GM21381 (cell line): Measurements from ENCODE around the gene MSH3.
"Not testable (repeated sequence)": the region's sequence is repeated elsewhere in the genome, so short reads cannot be mapped to it uniquely, and the experiment has no call there.

Experiments
- ATAC-seq: cut with Tn5 transposase; IDR thresholded peaks from one replicate; pipeline ENCODE4 v1.9.1; 2021; ENCODE audit warnings: mild to moderate bottlenecking, moderate library complexity; ENCODE audit not compliant: unreplicated experiment

MSH3 gene

DNA sequence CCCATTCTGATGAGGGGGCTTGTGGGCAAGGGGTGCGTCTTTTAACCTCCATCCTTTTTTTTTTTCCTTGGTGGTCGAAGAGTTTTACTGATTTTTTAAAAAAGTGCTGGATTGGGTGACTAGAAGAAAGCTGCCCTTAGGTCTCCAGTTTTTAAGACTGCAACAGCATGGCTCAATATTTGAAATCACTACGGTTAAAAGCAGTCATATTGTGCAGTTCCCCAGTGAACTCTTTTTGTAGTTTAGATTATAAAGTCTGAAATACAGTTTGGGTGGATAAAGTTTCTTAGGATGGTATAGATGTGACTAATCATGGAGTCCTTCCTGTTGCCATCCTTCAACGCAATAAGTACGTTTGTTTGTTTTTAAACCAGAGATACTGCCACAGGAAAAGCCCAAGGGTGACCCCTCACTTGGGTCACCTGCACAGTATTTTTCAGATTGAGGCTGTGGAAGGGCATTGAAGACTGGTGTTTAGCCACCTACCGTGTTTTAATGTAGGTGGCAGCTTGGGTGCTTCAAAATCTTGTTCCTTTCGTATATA lies 851 bp downstream of the MSH3 start:
- ATAC-seq: no peak

DNA sequence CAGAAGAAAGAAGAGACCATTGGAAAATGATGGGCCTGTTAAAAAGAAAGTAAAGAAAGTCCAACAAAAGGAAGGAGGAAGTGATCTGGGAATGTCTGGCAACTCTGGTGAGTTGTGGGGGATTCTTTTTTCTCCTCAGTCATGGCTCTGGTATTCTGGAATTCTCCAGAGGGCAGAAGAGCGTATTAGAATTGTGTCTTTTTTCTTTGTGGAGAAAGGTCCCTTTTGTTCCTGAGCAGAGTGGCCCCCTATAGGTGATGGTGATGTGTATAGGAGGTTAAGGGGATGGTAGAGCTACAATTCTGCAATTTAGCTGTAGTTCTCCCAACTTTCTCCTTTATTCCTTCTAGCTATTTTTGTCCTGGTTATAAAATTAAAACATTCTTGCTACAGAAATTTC lies 2.0 kb downstream of the MSH3 start:
- no peak for ATAC-seq

DNA sequence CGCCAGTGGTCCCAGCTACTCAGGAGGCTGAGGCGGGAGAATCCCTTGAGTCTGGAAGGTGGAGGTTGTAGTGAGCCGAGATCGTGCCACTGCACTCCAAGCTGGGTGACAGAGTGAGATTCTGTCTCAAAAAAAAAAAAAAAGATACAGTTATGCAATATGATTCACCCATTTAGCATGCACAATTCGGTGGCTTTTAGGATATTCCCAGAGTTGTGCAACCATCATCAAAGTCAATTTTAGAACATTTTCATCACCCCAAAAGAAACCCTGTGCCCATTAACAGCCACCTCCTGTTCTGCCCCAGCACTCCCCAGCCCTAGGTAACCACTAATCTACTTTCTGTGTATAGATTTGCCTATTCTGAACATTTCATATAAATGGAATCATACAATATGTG lies 4.7 kb downstream of the MSH3 start:
- no peak for ATAC-seq

DNA sequence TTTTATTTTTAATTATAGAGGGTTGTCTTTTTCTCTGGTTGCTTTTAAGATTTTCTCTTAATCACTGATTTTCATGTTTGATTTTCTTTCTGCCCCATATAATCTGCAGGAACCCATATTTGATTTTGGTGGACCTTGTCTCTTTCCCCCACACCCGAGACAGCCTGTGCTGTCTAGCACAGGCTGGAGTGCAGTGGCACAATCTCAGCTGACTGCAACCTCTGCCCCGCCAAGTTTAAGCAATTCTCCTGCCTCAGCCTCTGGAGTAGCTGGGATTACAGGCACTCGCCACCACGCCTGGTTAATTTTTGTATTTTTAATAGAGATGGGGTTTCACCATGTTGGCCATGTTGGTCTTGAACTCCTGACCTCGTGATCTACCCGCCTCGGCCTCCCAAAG lies 6.2 kb downstream of the MSH3 start:
- ATAC-seq: not testable (repeated sequence)

DNA sequence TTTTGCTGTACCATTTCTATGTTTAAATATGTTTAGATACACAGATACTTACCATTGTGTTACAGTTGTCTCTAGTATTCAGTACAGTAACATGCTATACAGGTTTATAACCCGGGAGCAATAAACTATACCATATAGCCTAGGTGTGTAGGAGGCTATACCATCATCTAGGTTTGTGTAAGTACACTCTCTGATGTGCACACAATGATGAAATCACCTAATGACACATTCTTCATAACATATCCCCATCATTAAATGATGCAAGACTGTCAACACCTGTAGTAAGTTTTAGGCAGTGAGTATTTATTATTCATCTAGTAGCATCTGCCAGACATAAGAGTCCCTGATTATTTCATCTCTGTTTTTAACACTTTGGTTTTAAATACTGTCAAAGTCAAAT lies 7.7 kb downstream of the MSH3 start:
- no peak for ATAC-seq

DNA sequence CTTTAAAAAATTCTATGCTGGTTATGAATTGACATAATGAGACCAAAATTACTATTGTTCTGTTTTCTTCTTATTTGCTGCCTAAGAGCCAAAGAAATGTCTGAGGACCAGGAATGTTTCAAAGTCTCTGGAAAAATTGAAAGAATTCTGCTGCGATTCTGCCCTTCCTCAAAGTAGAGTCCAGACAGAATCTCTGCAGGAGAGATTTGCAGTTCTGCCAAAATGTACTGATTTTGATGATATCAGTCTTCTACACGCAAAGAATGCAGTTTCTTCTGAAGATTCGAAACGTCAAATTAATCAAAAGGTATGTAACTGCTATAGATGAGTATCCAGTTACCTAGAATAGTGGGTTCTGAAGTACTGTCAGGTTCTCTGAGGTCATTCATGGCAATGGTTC lies 10.6 kb downstream of the MSH3 start:
- ATAC-seq: no peak

DNA sequence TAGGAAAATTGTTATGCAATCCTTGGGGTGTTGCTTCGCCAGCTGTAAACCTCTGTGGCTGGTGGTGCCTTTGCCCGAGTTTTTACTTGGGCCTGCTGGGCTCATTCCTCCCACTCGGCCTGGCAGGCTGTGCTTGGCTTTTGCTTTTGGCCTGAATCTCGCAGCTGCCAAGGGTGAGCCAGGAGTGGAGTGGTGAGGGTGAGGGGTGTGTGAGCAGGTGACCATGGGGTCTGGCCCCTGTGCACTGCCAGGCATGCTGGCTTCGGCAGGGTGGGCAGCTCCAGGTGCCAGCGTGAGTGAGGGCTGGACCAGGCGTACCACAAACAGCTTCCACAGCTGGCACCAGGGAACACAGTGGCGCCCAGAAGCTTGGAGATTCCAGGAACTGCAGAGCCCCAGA lies 12.9 kb downstream of the MSH3 start:
- no peak for ATAC-seq

DNA sequence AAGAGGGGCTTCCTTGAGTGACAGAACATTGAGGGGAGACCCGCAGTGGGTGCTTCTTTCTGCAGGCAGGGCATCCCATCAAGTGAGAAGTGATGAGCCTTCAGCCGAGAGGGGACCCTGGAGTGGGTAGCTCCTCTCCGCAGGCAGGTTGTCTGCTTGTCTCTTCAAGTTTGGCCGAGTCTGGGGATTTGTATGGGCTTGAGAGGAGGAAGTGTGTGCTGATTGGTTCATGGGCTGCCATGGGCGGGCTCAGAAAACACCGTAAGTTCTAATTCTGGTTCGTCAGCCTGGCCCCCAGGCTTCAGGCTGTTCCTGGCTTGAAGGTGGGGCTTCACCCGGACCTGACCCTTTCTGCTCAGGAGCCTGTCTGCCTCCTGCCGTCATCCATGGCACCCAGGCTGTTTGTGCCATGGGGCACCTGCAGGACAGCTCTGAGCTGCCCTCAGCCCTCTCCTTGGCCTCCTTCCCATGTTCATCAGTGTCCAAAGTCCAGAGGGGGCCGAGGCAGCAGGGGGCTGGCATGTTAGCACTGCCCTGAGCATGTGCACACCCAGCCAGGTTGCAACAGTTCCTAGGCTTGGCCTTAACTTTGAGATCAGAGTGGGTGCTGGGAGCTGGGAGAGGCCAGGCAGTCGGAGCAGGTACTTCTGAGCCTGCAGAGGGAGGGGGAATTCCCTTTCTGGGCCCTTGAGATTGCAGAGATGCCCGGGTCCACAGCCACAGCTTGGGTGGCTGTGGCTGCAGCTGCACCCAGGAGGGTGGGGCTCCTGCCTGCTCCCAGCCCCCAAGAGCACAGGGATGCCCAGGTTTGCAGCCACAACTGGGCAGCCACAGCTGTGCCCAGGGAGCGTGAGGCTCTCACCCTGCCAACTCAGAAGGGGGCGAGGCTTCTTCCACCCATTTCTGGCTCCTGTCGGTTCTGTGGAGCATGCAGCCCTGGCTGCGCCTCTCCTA lies 13.8 kb downstream of the MSH3 start:
- ATAC-seq: no peak

DNA sequence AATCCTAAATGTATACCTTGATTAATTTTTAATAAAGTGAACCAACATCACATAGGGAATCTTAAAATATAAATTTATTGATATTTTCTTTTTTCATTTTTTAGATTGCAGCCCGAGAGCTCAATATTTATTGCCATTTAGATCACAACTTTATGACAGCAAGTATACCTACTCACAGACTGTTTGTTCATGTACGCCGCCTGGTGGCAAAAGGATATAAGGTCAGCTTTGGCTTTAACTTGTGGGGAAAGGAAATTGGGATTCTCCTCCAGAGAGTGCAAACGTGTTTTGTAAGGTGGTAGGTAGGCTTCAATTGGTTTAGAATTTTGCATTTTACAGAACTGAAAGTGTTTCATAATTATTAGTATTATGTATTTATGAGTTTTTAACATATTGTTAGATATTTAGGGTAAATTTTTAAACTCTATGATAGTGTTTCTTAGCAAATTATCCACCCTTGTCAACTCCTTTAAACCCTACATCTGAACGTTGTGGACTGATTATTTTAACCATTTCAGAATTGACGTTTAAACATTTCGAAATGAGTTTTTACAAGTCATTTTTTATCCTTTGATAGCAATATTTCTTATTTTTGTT lies 17.8 kb downstream of the MSH3 start:
- ATAC-seq: no peak

DNA sequence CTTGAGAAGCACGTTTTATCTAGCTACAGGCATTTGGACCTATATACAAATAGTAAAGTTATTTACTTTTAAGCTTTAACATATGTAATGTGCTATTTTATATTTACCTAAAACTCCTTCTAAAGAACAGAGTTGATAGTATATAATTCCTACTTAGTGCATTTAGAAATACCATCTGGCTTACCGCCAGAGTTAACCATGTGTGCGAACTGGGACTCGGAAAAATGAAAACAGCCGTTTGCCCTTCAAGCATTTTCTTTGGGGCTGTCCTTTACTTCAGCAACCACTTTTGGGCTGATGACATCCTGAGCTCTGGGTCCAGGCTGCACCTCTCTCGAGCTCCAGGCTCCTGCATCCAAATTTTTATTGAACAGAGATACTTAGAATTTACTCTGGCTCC lies 22.3 kb downstream of the MSH3 start:
- no peak for ATAC-seq

DNA sequence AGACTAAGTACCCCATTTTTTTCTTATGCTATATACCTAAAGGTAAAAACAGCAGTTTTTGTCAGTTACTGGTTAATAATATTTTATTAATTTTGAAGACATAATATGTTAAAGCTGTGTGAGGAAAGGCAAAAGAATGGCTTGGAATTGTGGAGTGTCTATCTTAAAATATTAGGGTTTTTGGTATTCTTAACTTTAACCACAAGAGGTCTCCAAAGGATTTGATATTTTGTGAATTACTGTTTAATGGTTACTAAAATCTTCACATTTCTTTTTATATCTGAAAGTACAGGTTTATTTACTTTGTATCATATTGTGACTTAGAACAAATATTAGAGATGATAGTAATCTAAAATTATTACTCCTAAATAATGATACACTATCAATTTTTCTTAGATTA lies 32.3 kb downstream of the MSH3 start:
- ATAC-seq: no peak

DNA sequence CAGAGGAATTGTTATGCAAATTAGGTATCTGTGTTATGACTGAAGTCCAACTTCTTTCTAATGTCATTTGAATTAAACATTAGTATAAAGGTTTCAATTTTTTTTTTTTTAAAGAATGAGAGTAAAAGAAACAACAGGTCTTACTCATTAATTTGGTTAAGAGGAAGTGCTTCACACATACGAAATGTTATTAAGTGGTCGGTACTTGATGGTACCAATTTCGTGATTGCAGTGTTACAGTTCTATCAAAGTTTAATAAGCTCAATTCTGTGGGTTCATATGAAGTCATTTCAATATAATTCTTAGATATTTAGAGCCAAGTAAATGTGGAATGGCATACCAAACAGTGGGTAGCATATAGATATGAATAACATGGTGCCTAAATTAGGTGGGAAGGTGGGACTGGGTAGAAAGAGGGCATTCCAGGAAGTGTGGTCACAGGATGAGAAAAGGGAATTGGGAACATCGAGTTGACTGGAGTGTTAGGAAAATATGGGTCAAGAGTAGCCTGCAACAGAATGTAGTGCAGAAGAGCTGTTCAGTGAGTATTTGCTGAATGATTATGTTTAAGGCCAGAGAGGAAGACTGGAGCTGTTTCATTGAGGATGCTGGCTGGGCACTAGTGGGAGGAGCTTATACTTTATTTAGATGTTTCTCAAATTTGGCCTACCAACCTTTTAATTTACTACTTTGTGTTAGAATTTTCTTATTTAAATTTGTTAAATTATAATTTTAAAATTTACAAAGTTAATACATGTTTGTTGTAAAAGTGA lies 34.4 kb downstream of the MSH3 start:
- ATAC-seq: no peak

DNA sequence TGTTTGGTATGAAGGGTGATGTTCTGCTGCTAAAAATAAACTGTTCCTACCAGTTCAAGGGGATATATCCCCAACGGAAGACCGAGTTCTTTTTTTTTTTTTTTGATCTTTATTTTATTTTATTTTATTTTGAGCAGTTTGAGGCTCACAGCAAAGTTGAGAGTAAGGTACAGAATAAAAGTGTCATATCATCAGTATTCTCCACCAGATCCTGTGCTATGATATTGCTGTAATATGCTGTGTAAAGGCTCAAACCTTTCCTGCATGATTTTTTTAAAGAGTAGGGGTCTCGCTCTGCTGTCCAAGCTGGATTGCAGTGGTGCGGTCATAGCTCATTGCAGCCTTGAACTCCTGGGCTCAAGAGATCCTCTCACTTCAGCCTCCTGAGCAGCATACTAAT lies 35.2 kb downstream of the MSH3 start:
- ATAC-seq: no peak

DNA sequence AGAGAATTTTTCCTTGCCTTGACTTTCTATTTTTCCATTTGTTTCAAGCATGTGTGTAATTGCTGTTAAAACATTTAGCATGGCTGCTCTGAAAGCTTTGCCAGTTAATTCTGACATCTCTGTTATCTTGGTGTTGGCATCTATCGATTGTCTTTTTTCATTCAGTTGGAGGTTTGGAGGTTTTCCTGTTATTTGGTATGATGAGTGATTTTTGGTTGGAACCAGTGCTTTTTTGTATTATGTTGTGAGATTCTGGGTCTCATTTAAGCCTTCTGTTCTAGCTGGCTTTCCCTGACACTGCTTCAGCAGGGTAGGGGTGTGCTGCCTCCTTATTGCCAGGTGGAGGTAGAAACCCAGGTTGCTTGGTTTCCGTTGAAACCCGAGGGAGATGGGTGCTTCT lies 41.2 kb downstream of the MSH3 start:
- no peak for ATAC-seq

DNA sequence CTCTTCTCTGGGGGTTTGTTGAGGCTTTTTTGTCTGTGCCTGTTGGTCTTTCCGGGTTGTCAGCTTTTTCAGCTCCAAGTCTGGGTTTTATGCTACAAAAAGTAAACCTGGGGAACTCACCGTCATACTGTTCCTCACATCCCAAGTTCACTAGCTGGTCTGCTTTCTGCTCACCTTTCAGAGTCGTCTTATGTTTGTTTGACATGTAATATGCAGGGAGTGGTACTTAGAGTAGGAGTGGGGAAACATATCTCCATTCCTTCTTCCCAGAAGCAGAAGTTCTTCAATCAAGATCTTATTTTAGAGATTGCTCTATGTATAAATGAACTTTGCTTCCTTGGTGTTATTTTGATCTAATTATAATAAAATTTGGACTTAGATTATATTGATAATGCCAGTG lies 42.0 kb downstream of the MSH3 start:
- no peak for ATAC-seq

DNA sequence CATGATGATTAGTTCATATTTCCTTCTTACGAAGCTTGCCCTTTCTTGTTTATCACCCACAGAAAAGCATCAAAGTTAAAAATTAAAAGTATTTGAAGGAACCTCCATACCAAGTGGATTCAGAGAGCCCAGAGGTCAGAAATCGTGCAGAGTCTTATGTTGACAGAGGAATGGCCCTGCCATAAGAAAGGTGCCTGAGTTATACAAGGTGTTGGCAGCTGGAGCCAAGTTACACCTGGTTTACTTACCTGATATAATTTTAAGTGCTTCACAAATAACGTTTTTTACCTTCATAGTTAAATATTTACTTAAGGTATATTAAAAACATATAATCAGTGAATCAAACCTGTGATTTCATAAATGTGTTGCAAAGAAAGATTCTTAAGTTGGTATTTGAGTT lies 42.6 kb downstream of the MSH3 start:
- ATAC-seq: no peak

DNA sequence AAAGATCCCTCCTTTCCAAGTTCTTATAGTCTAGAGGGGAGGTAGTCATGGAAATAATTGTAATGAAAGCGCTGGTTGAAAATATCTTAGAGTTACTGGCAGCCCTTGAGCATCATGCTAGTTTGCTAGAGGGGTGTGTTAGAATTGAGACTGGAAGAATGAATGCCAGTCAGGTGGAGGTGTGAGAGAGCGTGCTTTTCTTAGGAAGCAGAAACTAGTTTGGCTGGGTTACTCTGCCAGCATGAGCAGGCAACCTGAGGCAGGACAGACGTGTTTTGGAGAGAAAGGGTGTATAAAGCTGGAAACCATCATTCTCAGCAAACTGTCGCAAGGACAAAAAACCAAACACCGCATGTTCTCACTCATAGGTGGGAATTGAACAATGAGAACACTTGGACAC lies 43.9 kb downstream of the MSH3 start:
- no peak for ATAC-seq

DNA sequence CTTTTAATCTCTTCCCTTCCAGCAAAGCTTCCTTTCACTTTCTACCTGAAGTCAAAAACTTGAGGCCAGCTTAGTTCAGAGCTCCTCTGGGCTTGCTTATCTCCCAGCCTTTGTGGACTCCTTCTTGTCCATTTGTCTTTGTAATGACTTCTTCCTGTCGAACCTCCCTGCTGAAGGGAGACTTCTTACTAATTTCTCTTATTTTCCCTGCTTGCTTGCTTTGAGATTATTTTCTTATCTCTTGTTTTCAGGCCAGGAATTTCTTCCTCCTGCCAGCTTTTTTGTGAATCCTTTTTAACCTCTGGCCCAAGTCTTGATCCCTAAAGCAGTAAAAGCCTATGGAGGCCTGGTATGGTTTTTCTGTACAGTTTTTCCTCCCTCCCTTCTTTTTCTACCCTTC lies 47.1 kb downstream of the MSH3 start:
- no peak for ATAC-seq

DNA sequence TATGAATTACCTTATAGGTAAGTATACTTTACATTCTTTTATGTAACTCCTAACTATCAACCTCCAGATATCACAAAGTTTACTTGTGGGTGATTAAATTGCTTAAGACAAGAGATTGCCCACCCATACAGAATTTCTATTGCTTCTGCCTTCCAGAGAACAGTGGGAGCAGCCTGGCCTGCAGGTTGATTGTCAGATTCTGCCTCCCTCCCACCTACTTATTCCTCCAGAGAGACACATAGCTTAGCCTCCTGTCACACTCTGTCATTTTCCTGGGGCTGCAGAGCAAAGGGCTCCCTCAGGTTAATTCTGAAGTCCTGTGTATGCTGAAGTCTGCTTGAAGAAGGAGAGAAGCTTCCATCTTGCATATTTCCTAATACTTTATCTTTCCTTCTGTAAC lies 48.8 kb downstream of the MSH3 start:
- ATAC-seq: no peak

DNA sequence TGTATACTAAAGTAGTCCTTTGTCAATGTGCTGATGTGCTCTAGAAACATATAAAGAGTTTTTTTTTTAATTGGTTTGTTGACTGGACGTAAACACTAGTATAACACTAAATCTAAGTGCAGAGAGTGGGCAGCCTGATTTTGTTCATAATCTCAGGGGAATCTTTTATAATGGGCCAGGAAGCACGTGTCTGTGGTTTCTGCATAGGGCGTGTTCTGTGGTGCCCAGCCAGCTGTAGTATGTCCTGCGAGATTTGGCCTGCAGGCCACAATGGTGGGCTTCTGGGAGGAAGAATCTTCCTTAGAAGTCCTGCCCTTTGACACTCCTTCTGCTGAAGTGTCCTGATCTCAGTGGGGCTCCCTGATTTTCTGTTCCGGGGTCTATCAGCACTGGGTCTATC lies 49.3 kb downstream of the MSH3 start:
- no peak for ATAC-seq

DNA sequence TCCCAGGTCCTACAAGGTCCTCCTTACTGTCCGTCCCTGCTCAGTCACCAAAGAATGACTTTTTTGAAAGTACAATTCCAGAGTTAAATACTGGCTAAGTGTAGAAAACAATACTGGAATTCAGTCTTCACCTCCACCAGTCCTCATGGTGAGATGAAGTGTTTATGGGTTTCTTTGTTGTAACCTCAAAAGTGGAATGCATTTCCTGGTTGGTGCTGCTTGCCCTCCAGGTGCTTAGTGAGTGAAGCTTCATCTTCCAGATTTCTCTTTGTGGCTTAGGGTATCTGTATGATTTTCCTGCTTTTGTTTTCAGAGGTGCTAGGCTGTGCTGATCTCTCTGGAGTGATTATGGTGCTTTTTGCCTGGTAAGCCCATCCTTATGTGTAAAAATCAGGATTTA lies 49.8 kb downstream of the MSH3 start:
- no peak for ATAC-seq
